Activated CD4-positive, alpha-beta T cell treated with anti-CD3 and anti-CD28 coated beads for 36 hours (primary cell): Measurements from ENCODE around the gene MPRIP. TPM values are rescaled to one million over a fixed set of nuclear protein-coding genes. Genes with fewer than 3 reads are reported as not detected.
A peak's percentile ranks its signal among the peaks of the same experiment; 100 is the strongest.
"Not testable (repeated sequence)": the region's sequence is repeated elsewhere in the genome, so short reads cannot be mapped to it uniquely, and the experiment has no call there.

Experiments used
- ATAC-seq: fragments of 200-7000 bp; cut with Tn5 transposase; one replicate; pipeline ENCODE4 v1.10.0; 2021; ENCODE audit warnings: mild to moderate bottlenecking, moderate library complexity
- CTCF ChIA-PET: fragments of 350-600 bp; sonication (Branson Sonifier 250); formaldehyde crosslinking; loops from one replicate; lab custom pipeline; 2021; ENCODE audit warnings: antibody characterized with exemption; lab: Charles Lee
- POLR2A ChIA-PET: fragments of 350-600 bp; sonication (Branson Sonifier 250); formaldehyde crosslinking; loops from one replicate; lab custom pipeline; 2021; ENCODE audit warnings: antibody characterized with exemption, inconsistent platforms; lab: Charles Lee
- DNase-seq: peaks from one replicate; pipeline ENCODE4 v3.0.0-alpha.2; 2020
- H3K27ac Mint-ChIP-seq: one replicate; pipeline ENCODE4 v1.8.0; 2021; ENCODE audit warnings: mixed read lengths
- H3K27me3 Mint-ChIP-seq: one replicate; pipeline ENCODE4 v1.8.0; 2021; ENCODE audit warnings: mixed read lengths
- H3K36me3 Mint-ChIP-seq: one replicate; pipeline ENCODE4 v1.8.0; 2021; ENCODE audit warnings: low read depth, mixed read lengths
- H3K4me1 Mint-ChIP-seq: one replicate; pipeline ENCODE4 v1.8.0; 2021; ENCODE audit warnings: mixed read lengths
- H3K4me3 Mint-ChIP-seq: one replicate; pipeline ENCODE4 v1.8.0; 2021; ENCODE audit warnings: mild to moderate bottlenecking, moderate library complexity, mixed read lengths
- H3K9me3 Mint-ChIP-seq: one replicate; pipeline ENCODE4 v1.8.0; 2021; ENCODE audit warnings: low read depth, mixed read lengths
- intact Hi-C, 2 experiments: fragments of 100-400 bp; cut with DNase I in 1 of 2; cut with micrococcal nuclease in 1 of 2; formaldehyde crosslinking; loops; one replicate each; pipeline versions ENCODE4 v1.14.2 to v1.15.1; 2022 to 2024; cut with DNase I, micrococcal nuclease
- total RNA-seq, 2 experiments: library from RNA; stranded (reverse); gene quantifications; one replicate each; pipeline ENCODE4 v1.2.3, GENCODE V29; 2021

Gene MPRIP
- total RNA-seq, 2 experiments from 2014 or later, result 131 to 179 TPM

GRCh38 chr17:17181666-17182597 lies 139.7 kb downstream of the MPRIP start:
- DNase-seq (peak; percentile 55), ATAC-seq (peak; percentile 28)
- H3K27me3 Mint-ChIP-seq, result no peaks in the 10 kb centered on the region
- peaks cover 94% of the 10 kb centered on the region for H3K4me1 Mint-ChIP-seq
- H3K9me3 Mint-ChIP-seq, result no peaks in the 10 kb centered on the region
- H3K27ac Mint-ChIP-seq, result peak overlapping the region; percentile 85
- ChIA-PET POLR2A (no interaction called here), CTCF (interaction anchor here (0.6 to 0.9 kb wide), 2 partner anchors 10 to 691 kb away, joined by 3 read pairs; no protein-coding TSS in a partner anchor)
- H3K36me3 Mint-ChIP-seq, result peaks cover 53% of the 10 kb centered on the region
- intact Hi-C loops, result no loop called here
- H3K4me3 Mint-ChIP-seq, result peak overlapping the region; percentile 38

DNA sequence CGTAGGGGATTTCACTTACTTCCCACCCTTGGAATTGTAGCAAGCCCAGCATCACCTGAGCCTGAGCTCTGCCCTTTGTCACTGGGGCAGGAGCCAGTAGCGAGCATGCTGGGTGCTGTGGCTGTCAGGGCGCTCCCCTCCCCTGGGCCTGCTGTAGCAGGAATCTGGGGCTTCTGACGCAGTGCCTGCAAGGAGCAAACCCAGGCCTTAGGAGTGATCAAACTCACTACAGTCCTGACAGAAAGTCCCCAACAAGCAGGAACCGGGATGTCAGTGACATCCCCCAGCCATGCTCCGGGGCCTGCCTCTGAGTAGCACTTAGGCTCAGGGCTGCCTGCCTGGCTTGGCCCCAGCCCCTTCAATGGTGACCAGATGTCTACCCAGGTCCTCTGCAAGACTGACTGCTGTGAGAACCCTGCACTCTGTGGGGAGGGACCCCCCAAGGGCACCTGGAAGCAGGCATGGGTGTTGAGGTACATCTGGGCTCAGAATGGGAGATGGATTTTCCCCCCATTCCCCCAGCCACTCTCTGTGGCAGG lies 140.4 kb downstream of the MPRIP start:
- Mint-ChIP-seq H3K27me3 (no peaks in the 10 kb centered on the region), H3K4me3 (no peak overlapping the region), H3K9me3 (no peaks in the 10 kb centered on the region), H3K4me1 (peaks cover 87% of the 10 kb centered on the region), H3K27ac (no peak overlapping the region), H3K36me3 (peaks cover 46% of the 10 kb centered on the region)
- DNase-seq (peak; percentile 18), ATAC-seq (no peak)
- CTCF ChIA-PET, result interaction anchor here (0.6 to 1.1 kb wide), 2 partner anchors 56 to 692 kb away, joined by 3 read pairs; no protein-coding TSS in a partner anchor
- intact Hi-C loops, result no loop called here
- POLR2A ChIA-PET, result interaction anchor here (0.7 kb wide), 1 partner anchor 14 kb away, joined by 3 read pairs; no protein-coding TSS in a partner anchor

DNA sequence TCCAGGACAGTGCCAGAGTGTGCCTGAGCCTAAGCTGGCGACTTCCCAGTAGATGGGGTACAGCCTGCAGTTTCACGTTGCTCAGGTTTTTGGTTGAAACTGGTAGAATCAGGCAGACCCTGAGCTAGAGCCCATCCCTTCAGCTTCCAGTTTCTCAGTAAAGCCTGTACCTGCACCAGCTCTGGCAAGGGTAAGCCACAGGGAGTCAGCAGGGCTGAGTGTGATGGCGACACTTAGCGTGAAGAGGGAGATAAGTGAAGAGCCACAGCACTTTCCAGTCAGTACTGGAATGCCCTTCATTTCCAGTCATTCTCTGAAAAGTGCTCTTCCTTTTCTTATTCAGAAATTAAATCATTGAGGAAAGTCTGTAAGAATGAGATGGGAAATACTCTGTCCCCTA lies 141.5 kb downstream of the MPRIP start:
- Mint-ChIP-seq H3K27ac (peak overlapping the region; percentile 39), H3K36me3 (peaks cover 40% of the 10 kb centered on the region), H3K4me1 (peaks cover 77% of the 10 kb centered on the region), H3K27me3 (no peaks in the 10 kb centered on the region), H3K9me3 (no peaks in the 10 kb centered on the region), H3K4me3 (no peak overlapping the region)
- intact Hi-C loops, result no loop called here
- DNase-seq (peak; percentile 52), ATAC-seq (peak; percentile 20)
- ChIA-PET POLR2A (interaction anchor here (0.7 kb wide), 1 partner anchor 15 kb away, joined by 3 read pairs; no protein-coding TSS in a partner anchor), CTCF (interaction anchor here (0.7 to 1.3 kb wide), 6 partner anchors 15 to 113 kb away, joined by 3 to 4 read pairs (median 4); no protein-coding TSS in a partner anchor)

DNA sequence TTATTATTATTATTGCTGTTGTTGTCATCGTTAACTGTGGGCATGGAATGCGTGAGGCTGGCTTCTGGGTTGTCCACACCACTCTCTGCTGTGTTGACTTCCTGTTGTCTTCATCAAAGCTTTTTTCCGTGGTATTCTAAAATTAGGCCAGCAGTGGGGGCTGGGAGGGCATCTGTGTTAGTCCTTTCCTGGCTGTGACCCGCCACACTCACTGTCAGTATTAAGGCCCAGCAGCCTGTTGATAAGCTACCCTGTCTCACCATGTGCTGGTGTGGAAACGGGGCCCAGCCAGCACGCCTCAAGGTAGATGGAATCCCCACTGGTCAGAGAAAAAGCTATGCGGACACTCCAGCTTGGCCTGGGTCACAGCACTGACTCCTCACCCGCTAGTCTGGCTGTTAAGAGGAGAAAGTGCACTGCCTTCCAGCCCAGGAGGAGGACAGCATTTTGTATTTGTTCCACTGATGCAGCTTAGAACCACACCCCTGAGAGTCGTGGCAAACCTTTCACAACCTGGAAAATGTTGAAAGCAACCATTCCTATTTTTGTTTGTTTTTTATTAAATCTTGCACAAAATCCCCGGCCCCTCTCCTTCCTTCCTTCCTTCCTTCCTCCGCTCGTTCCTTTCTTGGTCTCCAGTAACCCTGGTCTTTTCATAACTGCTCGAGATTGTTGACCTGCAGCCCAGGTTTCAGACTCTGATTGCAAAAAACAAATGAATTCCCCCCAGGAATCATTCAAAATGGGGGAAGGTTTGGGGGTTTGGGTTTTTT lies 142.9 kb downstream of the MPRIP start:
- H3K27ac Mint-ChIP-seq, result peak overlapping the region; percentile 83
- H3K27me3 Mint-ChIP-seq, ATAC-seq, intact Hi-C loops, H3K4me3 Mint-ChIP-seq, H3K9me3 Mint-ChIP-seq: not testable (repeated sequence)
- CTCF ChIA-PET, result interaction anchor here (0.7 to 1.1 kb wide), 2 partner anchors 12 to 294 kb away, joined by 3 read pairs; no protein-coding TSS in a partner anchor
- POLR2A ChIA-PET, result interaction anchor here (1.2 kb wide), 1 partner anchor 11 kb away, joined by 4 read pairs; no protein-coding TSS in a partner anchor
- peak; percentile 23 for DNase-seq
- peaks cover 31% of the 10 kb centered on the region for H3K36me3 Mint-ChIP-seq
- peaks cover 64% of the 10 kb centered on the region for H3K4me1 Mint-ChIP-seq

GRCh38 chr17:17186051-17186450 lies 143.8 kb downstream of the MPRIP start:
- H3K27ac Mint-ChIP-seq, result peak overlapping the region; percentile 83
- POLR2A ChIA-PET, result no interaction called here
- intact Hi-C loops, result no loop called here
- no peaks in the 10 kb centered on the region for H3K9me3 Mint-ChIP-seq
- no peaks in the 10 kb centered on the region for H3K27me3 Mint-ChIP-seq
- peaks cover 58% of the 10 kb centered on the region for H3K4me1 Mint-ChIP-seq
- peaks cover 23% of the 10 kb centered on the region for H3K36me3 Mint-ChIP-seq
- DNase-seq (peak; percentile 83), ATAC-seq (peak; percentile 75)
- no peak overlapping the region for H3K4me3 Mint-ChIP-seq
- CTCF ChIA-PET, result interaction anchor here (1.1 kb wide), 1 partner anchor 12 kb away, joined by 3 read pairs; no protein-coding TSS in a partner anchor

GRCh38 chr17:17186551-17187505 lies 144.6 kb downstream of the MPRIP start:
- intact Hi-C loops, result no loop called here
- Mint-ChIP-seq H3K27ac (peak overlapping the region; percentile 83), H3K9me3 (no peaks in the 10 kb centered on the region), H3K27me3 (no peaks in the 10 kb centered on the region), H3K4me1 (peaks cover 52% of the 10 kb centered on the region), H3K36me3 (peaks cover 18% of the 10 kb centered on the region), H3K4me3 (no peak overlapping the region)
- DNase-seq (no peak), ATAC-seq (no peak)
- ChIA-PET POLR2A (no interaction called here), CTCF (interaction anchor here (0.5 kb wide), 1 partner anchor 8 kb away, joined by 5 read pairs; no protein-coding TSS in a partner anchor)

- Mint-ChIP-seq H3K27me3 (no peaks in the 10 kb centered on the region), H3K9me3 (no peaks in the 10 kb centered on the region), H3K27ac (no peak overlapping the region), H3K4me3 (no peak overlapping the region), H3K4me1 (peaks cover 36% of the 10 kb centered on the region), H3K36me3 (peaks cover 13% of the 10 kb centered on the region)
- ATAC-seq (no peak), DNase-seq (no peak)
- ChIA-PET CTCF (interaction anchor here (0.6 to 0.8 kb wide), 2 partner anchors 123 to 872 kb away, joined by 3 read pairs; no protein-coding TSS in a partner anchor), POLR2A (no interaction called here)
- intact Hi-C loops, result no loop called here
Measured at GRCh38 chr17:17188586-17188985, 146.3 kb downstream of the MPRIP start.

DNA sequence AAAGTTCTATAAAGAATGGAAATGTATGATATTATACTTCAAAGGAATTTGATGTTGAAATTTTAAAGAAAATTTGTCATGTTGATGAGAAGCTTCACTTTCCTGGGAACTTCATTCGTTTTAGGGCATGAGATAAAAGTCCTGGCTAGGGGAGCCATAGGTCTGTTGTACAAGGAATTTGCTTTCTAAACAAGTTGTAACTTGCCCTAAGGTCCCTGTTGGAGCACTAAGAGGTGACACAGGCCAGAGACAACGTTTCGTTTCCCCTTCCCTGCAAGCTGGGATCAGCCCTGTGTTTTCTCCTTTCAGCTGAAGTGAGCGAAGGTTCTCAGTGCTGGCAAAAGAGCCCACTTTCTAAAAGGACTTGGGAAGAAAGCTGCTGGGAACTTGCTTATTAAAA lies 147.3 kb downstream of the MPRIP start:
- ATAC-seq (no peak), DNase-seq (no peak)
- intact Hi-C loops, result no loop called here
- POLR2A ChIA-PET, result interaction anchor here (0.7 kb wide), 2 partner anchors 25 to 66 kb away, joined by 3 to 7 read pairs; no protein-coding TSS in a partner anchor
- no peak overlapping the region for H3K4me3 Mint-ChIP-seq
- peaks cover 8% of the 10 kb centered on the region for H3K36me3 Mint-ChIP-seq
- no peaks in the 10 kb centered on the region for H3K9me3 Mint-ChIP-seq
- CTCF ChIA-PET, result interaction anchor here (0.8 kb wide), 2 partner anchors 80 to 122 kb away, joined by 3 to 5 read pairs; no protein-coding TSS in a partner anchor
- peaks cover 26% of the 10 kb centered on the region for H3K4me1 Mint-ChIP-seq
- H3K27me3 Mint-ChIP-seq, result no peaks in the 10 kb centered on the region
- no peak overlapping the region for H3K27ac Mint-ChIP-seq

DNA sequence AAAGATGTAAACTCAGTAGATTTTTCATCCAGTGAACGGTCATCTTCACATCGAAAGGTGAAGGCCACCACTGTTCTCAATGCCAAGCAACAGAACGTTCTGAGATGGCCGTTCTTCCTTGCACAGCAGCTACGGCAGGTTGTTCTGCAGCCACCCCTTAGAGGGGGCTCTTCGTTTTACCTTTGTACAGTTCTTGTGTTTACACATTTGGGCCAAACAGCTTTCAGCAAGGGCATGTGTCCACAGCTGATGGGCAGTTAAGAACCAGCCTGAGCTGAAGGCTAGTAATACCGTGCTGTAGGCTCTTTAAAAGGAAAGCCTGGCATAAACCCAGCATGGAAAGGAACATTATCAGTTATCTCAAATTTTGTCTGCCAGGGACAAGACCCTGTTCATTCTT lies 147.9 kb downstream of the MPRIP start:
- no peak for ATAC-seq
- Mint-ChIP-seq H3K27ac (no peak overlapping the region), H3K27me3 (no peaks in the 10 kb centered on the region), H3K36me3 (peaks cover 5% of the 10 kb centered on the region), H3K4me3 (no peak overlapping the region), H3K4me1 (peaks cover 19% of the 10 kb centered on the region), H3K9me3 (no peaks in the 10 kb centered on the region)
- CTCF ChIA-PET, result interaction anchor here (0.6 kb wide), 1 partner anchor 83 kb away, joined by 3 read pairs; no protein-coding TSS in a partner anchor
- no peak for DNase-seq
- intact Hi-C loops, result no loop called here
- POLR2A ChIA-PET, result interaction anchor here (0.5 kb wide), 1 partner anchor 357 kb away, joined by 3 read pairs; no protein-coding TSS in a partner anchor

DNA sequence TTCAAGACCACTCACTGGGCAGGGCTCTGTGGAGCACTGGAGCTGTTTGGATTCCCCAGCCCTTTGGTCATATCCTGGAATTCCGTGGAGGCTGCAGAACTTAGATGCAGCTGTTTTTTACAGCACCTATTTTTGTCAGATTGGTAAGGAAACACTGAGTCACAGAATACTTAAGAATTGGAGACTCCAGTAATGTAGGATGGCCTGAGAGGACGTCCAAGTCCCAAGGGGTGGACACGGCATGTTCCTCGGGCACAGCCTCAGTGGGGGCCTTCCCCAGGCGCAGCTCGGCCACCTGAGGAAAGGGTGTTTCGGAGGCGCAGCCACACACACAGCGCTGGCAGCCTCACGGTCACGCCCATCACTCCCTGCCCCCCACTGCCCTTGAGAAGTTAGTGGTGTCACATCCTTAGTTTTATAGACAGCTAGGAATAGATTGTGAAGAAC lies 149.1 kb downstream of the MPRIP start:
- no peaks in the 10 kb centered on the region for H3K27me3 Mint-ChIP-seq
- intact Hi-C loops, result no loop called here
- no peaks in the 10 kb centered on the region for H3K9me3 Mint-ChIP-seq
- no peak overlapping the region for H3K27ac Mint-ChIP-seq
- no peaks in the 10 kb centered on the region for H3K36me3 Mint-ChIP-seq
- ChIA-PET POLR2A (no interaction called here), CTCF (interaction anchor here (0.7 to 1.4 kb wide), 4 partner anchors 10 to 50 kb away, joined by 3 read pairs; no protein-coding TSS in a partner anchor)
- DNase-seq, result no peak
- H3K4me1 Mint-ChIP-seq, result peaks cover 8% of the 10 kb centered on the region
- no peak for ATAC-seq
- H3K4me3 Mint-ChIP-seq, result no peak overlapping the region
